Fibroblast of the conjunctiva (primary cell): Measurements from ENCODE around the gene GNB1.
A peak's percentile ranks its signal among the peaks of the same experiment; 100 is the strongest.
"Not testable (repeated sequence)": the region's sequence is repeated elsewhere in the genome, so short reads cannot be mapped to it uniquely, and the experiment has no call there.

Experiments
- DNase-seq: peaks from one replicate; pipeline ENCODE4 v3.0.0-alpha.2; 2010; ENCODE audit warnings: low read depth

GNB1 gene

GRCh38 chr1:1890506-1891348, at the start of gene GNB1:
Gene GNB1, minus strand, starts transcription at chr1:1891087. Its CDS starts 65,634 bp downstream, at chr1:1825453.
- peak; percentile 57 for DNase-seq

GRCh38 chr1:1940123-1940425, 49.2 kb upstream of the GNB1 start:
- DNase-seq: no peak

GRCh38 chr1:1939296-1940122, 48.6 kb upstream of the GNB1 start:
- no peak for DNase-seq

GRCh38 chr1:1938613-1939295, 47.9 kb upstream of the GNB1 start:
- no peak for DNase-seq

- no peak for DNase-seq
Observed at GRCh38 chr1:1938276-1938573, 47.3 kb upstream of the GNB1 start.

GRCh38 chr1:1937549-1938275, 46.8 kb upstream of the GNB1 start:
- DNase-seq: no peak

- DNase-seq: no peak
Observed at GRCh38 chr1:1937061-1937460, 46.2 kb upstream of the GNB1 start.

GRCh38 chr1:1934848-1935247, 44.0 kb upstream of the GNB1 start:
- DNase-seq: not testable (repeated sequence)

GRCh38 chr1:1929639-1930545, 39.0 kb upstream of the GNB1 start:
- DNase-seq: no peak

- no peak for DNase-seq
Observed at GRCh38 chr1:1929102-1929638, 38.3 kb upstream of the GNB1 start.

- no peak for DNase-seq
Observed at GRCh38 chr1:1928231-1929101, 37.6 kb upstream of the GNB1 start.

- no peak for DNase-seq
Observed at GRCh38 chr1:1927751-1928150, 36.9 kb upstream of the GNB1 start.

- DNase-seq: no peak
Observed at GRCh38 chr1:1926886-1927660, 36.2 kb upstream of the GNB1 start.

GRCh38 chr1:1926346-1926811, 35.5 kb upstream of the GNB1 start:
- DNase-seq: no peak

- no peak for DNase-seq
Observed at GRCh38 chr1:1925437-1926345, 34.8 kb upstream of the GNB1 start.

- DNase-seq: no peak
Observed at GRCh38 chr1:1924849-1925248, 34.0 kb upstream of the GNB1 start.

- DNase-seq: no peak
Observed at GRCh38 chr1:1924386-1924785, 33.5 kb upstream of the GNB1 start.
